ENCODE measurements around the gene VIL1. TPM values are rescaled to one million over a fixed set of nuclear protein-coding genes. Genes with fewer than 3 reads are reported as not detected.

VIL1 gene
- total RNA-seq, 2 donors from 2014 or later: 0.32 to 6.2 TPM

DNA sequence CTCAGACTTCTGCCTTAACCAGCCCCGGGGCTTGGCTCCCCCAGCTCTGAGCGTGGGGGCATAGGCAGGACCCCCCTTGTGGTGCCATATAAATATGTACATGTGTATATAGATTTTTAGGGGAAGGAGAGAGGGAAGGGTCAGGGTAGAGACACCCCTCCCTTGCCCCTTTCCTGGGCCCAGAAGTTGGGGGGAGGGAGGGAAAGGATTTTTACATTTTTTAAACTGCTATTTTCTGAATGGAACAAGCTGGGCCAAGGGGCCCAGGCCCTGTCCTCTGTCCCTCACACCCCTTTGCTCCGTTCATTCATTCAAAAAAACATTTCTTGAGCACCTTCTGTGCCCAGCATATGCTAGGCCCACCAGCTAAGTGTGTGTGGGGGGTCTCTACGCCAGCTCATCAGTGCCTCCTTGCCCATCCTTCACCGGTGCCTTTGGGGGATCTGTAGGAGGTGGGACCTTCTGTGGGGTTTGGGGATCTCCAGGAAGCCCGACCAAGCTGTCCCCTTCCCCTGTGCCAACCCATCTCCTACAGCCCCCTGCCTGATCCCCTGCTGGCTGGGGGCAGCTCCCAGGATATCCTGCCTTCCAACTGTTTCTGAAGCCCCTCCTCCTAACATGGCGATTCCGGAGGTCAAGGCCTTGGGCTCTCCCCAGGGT is 13.7 kb upstream of the VIL1 start:
- Mint-ChIP-seq H3K27me3 (no peaks in the 10 kb centered on the region), H3K4me1 (peaks cover 50% of the 10 kb centered on the region), H3K4me3 (peak overlapping the region; percentile 83), H3K27ac (peak overlapping the region; percentile 97), H3K36me3 (ENCODE audit: low read depth) (peaks cover under 1% of the 10 kb centered on the region)
- ATAC-seq (no peak), DNase-seq (no peak)
- no peaks in the 10 kb centered on the region for H3K9me3 ChIP-seq (ENCODE audit: control insufficient read depth, low read length, poor library complexity, severe bottlenecking)

- Mint-ChIP-seq H3K27me3 (no peaks in the 10 kb centered on the region), H3K4me1 (peaks cover 50% of the 10 kb centered on the region), H3K27ac (peak overlapping the region; percentile 97), H3K36me3 (ENCODE audit: low read depth) (no peaks in the 10 kb centered on the region), H3K4me3 (peak overlapping the region; percentile 83)
- peak in 1 of 3 donors; percentile 19 for DNase-seq
- peak; percentile 32 for ATAC-seq
- H3K9me3 ChIP-seq (ENCODE audit: control insufficient read depth, low read length, poor library complexity, severe bottlenecking): no peaks in the 10 kb centered on the region
Measured at GRCh38 chr2:218405746-218406208, 13.1 kb upstream of the VIL1 start.

GRCh38 chr2:218406209-218406948 is 12.5 kb upstream of the VIL1 start:
- Mint-ChIP-seq H3K4me3 (peak overlapping the region; percentile 92), H3K27me3 (no peaks in the 10 kb centered on the region), H3K36me3 (ENCODE audit: low read depth) (no peaks in the 10 kb centered on the region), H3K4me1 (peaks cover 50% of the 10 kb centered on the region), H3K27ac (peak overlapping the region; percentile 97)
- DNase-seq (peak; percentile 75 to 90 (median 88)), ATAC-seq (peak; percentile 75)
- no peaks in the 10 kb centered on the region for H3K9me3 ChIP-seq (ENCODE audit: control insufficient read depth, low read length, poor library complexity, severe bottlenecking)

- ATAC-seq: peak; percentile 54
- H3K9me3 ChIP-seq (ENCODE audit: control insufficient read depth, low read length, poor library complexity, severe bottlenecking): no peaks in the 10 kb centered on the region
- H3K4me3 Mint-ChIP-seq: peak overlapping the region; percentile 92
- peak overlapping the region; percentile 97 for H3K27ac Mint-ChIP-seq
- H3K4me1 Mint-ChIP-seq: peaks cover 45% of the 10 kb centered on the region
- DNase-seq: peak; percentile 32 to 47 (median 46)
- H3K36me3 Mint-ChIP-seq (ENCODE audit: low read depth): no peaks in the 10 kb centered on the region
- H3K27me3 Mint-ChIP-seq: no peaks in the 10 kb centered on the region
Measured at GRCh38 chr2:218406949-218407618, 11.8 kb upstream of the VIL1 start.

- no peaks in the 10 kb centered on the region for H3K36me3 Mint-ChIP-seq (ENCODE audit: low read depth)
- no peak overlapping the region for H3K4me3 Mint-ChIP-seq
- no peaks in the 10 kb centered on the region for H3K27me3 Mint-ChIP-seq
- no peak for DNase-seq
- H3K9me3 ChIP-seq (ENCODE audit: control insufficient read depth, low read length, poor library complexity, severe bottlenecking): no peaks in the 10 kb centered on the region
- H3K4me1 Mint-ChIP-seq: peaks cover 41% of the 10 kb centered on the region
- H3K27ac Mint-ChIP-seq: peak overlapping the region; percentile 97
- no peak for ATAC-seq
Measured at GRCh38 chr2:218407717-218408116, 11.2 kb upstream of the VIL1 start.

DNA sequence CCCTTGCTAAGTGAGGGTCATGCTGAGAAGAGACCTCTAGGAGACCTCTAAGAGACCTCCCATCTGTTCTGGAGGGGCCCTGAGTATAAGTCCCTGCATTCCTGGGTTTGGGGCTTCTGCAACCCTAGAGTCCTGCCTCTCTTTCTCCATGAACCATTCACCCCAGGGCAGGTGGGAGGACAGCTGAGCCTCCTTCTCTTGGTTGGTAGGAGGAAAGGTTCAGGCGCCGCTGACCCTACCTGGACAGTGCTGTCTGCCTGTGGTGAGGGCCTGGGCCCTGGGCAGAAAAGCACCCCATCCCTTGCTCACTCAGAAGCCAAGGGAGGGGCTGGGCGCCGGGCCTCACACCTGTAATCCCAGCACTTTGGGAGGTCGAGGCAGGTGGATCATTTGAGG is 604 bp upstream of the VIL1 start:
- Mint-ChIP-seq H3K27me3 (no peaks in the 10 kb centered on the region), H3K4me1 (peaks cover 4% of the 10 kb centered on the region), H3K27ac (no peak overlapping the region), H3K36me3 (ENCODE audit: low read depth) (no peaks in the 10 kb centered on the region), H3K4me3 (no peak overlapping the region)
- no peaks in the 10 kb centered on the region for H3K9me3 ChIP-seq (ENCODE audit: control insufficient read depth, low read length, poor library complexity, severe bottlenecking)
- no peak for DNase-seq
- ATAC-seq: no peak

GRCh38 chr2:218419630-218420216 is 800 bp downstream of the VIL1 start:
- no peak overlapping the region for H3K27ac Mint-ChIP-seq

DNA sequence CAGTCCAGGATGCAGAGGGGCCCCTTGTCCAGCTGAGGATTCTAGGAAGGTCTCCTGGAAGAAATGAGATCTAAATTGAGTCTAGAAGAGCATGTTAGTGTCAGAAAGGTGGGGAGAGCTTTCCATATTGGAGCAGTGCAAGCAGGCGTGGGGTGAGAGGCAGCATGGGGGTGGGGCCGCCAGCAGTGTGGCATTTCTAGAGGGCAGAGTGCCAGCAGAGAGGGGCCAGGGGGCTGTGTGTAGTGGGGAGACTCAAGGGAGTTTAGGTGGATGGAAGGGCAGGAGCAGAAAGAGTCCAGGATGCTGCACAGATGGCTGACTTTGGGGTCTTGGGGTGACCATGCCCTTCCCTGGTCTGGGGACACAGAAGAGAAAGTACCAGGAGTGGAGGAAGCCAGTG is 2.1 kb downstream of the VIL1 start:
- peaks cover 4% of the 10 kb centered on the region for H3K4me1 Mint-ChIP-seq
- H3K36me3 Mint-ChIP-seq (ENCODE audit: low read depth): no peaks in the 10 kb centered on the region
- peak overlapping the region; percentile 34 for H3K27ac Mint-ChIP-seq
- ATAC-seq (no peak), DNase-seq (no peak)
- H3K27me3 Mint-ChIP-seq: no peaks in the 10 kb centered on the region
- no peaks in the 10 kb centered on the region for H3K9me3 ChIP-seq (ENCODE audit: control insufficient read depth, low read length, poor library complexity, severe bottlenecking)
- no peak overlapping the region for H3K4me3 Mint-ChIP-seq

More at GRCh38 chr2:218419630-218420216, 800 bp downstream of the VIL1 start:
- Mint-ChIP-seq H3K27me3 (no peaks in the 10 kb centered on the region), H3K4me3 (no peak overlapping the region), H3K4me1 (peaks cover 4% of the 10 kb centered on the region), H3K36me3 (ENCODE audit: low read depth) (no peaks in the 10 kb centered on the region)
- no peak for DNase-seq
- H3K9me3 ChIP-seq (ENCODE audit: control insufficient read depth, low read length, poor library complexity, severe bottlenecking): no peaks in the 10 kb centered on the region
- no peak for ATAC-seq

DNA sequence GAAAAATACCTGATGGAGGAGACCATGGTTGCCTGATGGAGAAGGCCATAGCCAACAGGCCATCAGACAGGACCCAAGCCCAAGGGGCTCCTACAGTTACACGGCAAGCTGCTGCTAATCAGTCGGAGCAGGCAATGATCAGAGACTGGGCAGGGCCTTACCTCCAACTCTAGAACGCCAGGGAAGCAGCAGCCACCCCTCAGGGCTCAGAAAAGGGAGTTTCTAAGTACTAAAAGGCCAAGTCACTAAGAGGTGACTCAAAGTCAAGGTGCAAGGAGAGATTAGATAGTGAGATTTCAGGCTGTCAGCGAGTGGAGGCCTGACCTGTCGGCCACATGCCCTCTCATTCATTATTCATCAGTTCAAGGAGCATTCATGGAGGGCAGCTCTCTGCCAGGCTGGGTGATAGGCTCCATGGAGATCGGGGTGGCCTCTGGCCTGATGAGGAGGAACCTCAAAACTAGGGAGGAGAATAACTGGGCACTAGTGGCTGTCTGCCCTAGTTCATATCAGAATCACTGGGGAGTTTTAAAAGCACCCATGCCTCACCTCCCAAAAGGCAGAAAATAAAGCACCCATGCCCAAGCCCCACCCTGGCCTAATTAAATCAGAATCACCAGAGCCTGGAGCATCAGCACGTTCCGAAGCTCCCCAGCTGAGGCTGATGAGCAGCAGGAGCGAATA is 3.6 kb downstream of the VIL1 start:
- no peak overlapping the region for H3K4me3 Mint-ChIP-seq
- H3K27me3 Mint-ChIP-seq: no peaks in the 10 kb centered on the region
- peaks cover 4% of the 10 kb centered on the region for H3K4me1 Mint-ChIP-seq
- H3K9me3 ChIP-seq (ENCODE audit: control insufficient read depth, low read length, poor library complexity, severe bottlenecking): no peaks in the 10 kb centered on the region
- H3K27ac Mint-ChIP-seq: no peak overlapping the region
- ATAC-seq (no peak), DNase-seq (no peak)
- no peaks in the 10 kb centered on the region for H3K36me3 Mint-ChIP-seq (ENCODE audit: low read depth)

GRCh38 chr2:218423584-218423983 is 4.7 kb downstream of the VIL1 start:
- Mint-ChIP-seq H3K27ac (no peak overlapping the region), H3K4me3 (no peak overlapping the region)

DNA sequence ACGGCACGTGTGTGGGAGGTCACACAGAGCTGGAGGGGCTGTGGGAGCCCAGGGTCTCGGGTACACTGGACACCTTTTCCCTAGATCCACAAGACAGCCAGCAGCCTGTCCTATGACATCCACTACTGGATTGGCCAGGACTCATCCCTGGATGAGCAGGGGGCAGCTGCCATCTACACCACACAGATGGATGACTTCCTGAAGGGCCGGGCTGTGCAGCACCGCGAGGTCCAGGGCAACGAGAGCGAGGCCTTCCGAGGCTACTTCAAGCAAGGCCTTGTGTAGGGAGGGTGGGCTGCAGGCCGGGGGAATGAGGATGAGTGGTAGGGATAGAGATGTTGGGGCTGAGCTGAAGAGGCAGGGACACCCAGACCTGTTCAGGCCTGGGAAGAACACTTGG is 6.6 kb downstream of the VIL1 start:
- no peaks in the 10 kb centered on the region for H3K36me3 Mint-ChIP-seq (ENCODE audit: low read depth)
- no peak overlapping the region for H3K27ac Mint-ChIP-seq
- no peaks in the 10 kb centered on the region for H3K9me3 ChIP-seq (ENCODE audit: control insufficient read depth, low read length, poor library complexity, severe bottlenecking)
- DNase-seq (no peak), ATAC-seq (no peak)
- peaks cover 10% of the 10 kb centered on the region for H3K4me1 Mint-ChIP-seq
- no peak overlapping the region for H3K4me3 Mint-ChIP-seq
- no peaks in the 10 kb centered on the region for H3K27me3 Mint-ChIP-seq

More at GRCh38 chr2:218423584-218423983, 4.7 kb downstream of the VIL1 start:
- DNase-seq (no peak), ATAC-seq (no peak)
- no peaks in the 10 kb centered on the region for H3K36me3 Mint-ChIP-seq (ENCODE audit: low read depth)
- no peaks in the 10 kb centered on the region for H3K27me3 Mint-ChIP-seq
- no peaks in the 10 kb centered on the region for H3K9me3 ChIP-seq (ENCODE audit: control insufficient read depth, low read length, poor library complexity, severe bottlenecking)
- peaks cover 4% of the 10 kb centered on the region for H3K4me1 Mint-ChIP-seq

DNA sequence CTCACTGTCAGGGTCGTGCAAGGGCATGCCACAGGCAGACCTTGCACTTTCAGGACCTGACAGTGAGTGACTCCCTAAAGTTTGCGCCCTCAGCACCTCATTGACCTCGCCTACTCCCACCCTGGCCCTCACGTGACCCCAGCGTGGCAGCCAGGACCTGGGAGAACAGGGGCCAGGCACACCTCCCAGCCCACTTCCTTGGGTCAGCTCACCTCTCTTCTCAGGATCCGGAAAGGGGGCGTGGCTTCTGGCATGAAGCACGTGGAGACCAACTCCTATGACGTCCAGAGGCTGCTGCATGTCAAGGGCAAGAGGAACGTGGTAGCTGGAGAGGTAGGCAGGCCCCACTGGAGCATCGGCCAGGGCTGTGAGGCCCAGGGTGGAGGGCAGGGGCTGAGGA is 8.8 kb downstream of the VIL1 start:
- no peak for ATAC-seq

More for the DNA sequence above, 8.8 kb downstream of the VIL1 start:
- H3K27ac Mint-ChIP-seq: no peak overlapping the region
- H3K36me3 Mint-ChIP-seq (ENCODE audit: low read depth): no peaks in the 10 kb centered on the region
- H3K9me3 ChIP-seq (ENCODE audit: control insufficient read depth, low read length, poor library complexity, severe bottlenecking): no peaks in the 10 kb centered on the region
- peaks cover 8% of the 10 kb centered on the region for H3K4me1 Mint-ChIP-seq
- DNase-seq: no peak
- H3K4me3 Mint-ChIP-seq: no peak overlapping the region
- no peaks in the 10 kb centered on the region for H3K27me3 Mint-ChIP-seq
